ENCODE data around the gene GRM8.

DNA sequence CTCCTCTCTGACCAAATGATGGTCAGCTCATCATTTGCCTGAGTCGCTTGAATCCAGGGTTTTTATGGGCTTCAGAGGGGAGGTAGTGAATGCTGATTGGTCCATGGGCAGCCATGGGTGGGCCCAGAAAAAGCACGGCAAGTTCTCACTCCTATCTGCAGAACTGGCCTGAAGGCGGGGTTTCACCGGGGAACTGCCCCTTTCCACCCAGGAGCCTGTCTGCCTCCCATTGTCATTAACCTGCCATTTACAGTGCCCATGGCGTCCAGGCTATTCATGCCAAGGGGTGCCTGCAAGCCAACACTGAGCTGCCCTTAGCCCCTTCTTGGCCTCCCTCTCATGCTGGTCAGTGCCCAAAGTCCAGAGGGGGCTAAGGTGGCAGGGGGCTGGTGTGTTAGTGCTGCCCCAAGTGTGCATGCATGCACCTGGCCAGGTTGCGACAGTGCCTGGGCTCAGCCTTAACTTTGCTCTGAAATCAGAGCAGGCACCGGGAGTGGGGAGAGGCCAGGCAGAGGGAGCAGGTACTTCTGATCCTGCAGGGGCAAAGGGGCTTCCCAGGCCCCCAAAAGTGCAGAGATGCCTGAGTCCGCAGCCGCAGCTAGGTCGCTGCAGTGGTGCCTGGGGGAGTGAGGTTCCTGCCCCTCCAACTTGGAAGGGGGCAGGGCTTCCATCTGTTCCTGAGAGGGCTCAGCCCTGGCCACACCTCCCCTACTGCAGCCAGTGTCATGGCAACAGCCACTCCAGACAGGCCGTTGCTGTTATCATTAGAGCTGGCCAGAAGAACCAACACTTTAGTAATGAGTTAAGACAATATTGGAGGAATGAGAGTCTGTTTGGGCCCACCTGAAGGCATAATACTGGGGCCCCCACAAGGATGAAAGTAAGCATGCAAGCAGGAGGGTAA is 561.6 kb downstream of the GRM8 start:
- TF ChIP-seq, protein P1, sequence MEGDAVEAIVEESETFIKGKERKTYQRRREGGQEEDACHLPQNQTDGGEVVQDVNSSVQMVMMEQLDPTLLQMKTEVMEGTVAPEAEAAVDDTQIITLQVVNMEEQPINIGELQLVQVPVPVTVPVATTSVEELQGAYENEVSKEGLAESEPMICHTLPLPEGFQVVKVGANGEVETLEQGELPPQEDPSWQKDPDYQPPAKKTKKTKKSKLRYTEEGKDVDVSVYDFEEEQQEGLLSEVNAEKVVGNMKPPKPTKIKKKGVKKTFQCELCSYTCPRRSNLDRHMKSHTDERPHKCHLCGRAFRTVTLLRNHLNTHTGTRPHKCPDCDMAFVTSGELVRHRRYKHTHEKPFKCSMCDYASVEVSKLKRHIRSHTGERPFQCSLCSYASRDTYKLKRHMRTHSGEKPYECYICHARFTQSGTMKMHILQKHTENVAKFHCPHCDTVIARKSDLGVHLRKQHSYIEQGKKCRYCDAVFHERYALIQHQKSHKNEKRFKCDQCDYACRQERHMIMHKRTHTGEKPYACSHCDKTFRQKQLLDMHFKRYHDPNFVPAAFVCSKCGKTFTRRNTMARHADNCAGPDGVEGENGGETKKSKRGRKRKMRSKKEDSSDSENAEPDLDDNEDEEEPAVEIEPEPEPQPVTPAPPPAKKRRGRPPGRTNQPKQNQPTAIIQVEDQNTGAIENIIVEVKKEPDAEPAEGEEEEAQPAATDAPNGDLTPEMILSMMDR (IDR thresholded peaks at IDR 0.05), result no peak
- TF ChIP-seq TCF7L2 (IDR thresholded peaks at IDR 0.05; ENCODE audit: low read depth, low read length) (no peak), POLR2AphosphoS5 (IDR thresholded peaks at IDR 0.05; ENCODE audit: low read depth, low read length) (no peak)
- TF ChIP-seq, protein P2, sequence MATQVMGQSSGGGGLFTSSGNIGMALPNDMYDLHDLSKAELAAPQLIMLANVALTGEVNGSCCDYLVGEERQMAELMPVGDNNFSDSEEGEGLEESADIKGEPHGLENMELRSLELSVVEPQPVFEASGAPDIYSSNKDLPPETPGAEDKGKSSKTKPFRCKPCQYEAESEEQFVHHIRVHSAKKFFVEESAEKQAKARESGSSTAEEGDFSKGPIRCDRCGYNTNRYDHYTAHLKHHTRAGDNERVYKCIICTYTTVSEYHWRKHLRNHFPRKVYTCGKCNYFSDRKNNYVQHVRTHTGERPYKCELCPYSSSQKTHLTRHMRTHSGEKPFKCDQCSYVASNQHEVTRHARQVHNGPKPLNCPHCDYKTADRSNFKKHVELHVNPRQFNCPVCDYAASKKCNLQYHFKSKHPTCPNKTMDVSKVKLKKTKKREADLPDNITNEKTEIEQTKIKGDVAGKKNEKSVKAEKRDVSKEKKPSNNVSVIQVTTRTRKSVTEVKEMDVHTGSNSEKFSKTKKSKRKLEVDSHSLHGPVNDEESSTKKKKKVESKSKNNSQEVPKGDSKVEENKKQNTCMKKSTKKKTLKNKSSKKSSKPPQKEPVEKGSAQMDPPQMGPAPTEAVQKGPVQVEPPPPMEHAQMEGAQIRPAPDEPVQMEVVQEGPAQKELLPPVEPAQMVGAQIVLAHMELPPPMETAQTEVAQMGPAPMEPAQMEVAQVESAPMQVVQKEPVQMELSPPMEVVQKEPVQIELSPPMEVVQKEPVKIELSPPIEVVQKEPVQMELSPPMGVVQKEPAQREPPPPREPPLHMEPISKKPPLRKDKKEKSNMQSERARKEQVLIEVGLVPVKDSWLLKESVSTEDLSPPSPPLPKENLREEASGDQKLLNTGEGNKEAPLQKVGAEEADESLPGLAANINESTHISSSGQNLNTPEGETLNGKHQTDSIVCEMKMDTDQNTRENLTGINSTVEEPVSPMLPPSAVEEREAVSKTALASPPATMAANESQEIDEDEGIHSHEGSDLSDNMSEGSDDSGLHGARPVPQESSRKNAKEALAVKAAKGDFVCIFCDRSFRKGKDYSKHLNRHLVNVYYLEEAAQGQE (IDR thresholded peaks at IDR 0.05; ENCODE audit: insufficient read depth in 1 of 2, low read depth in 2 of 2, low read length in 1 of 2), result no peak
